Gastroesophageal sphincter (tissue), 3 donors: ENCODE results near the gene MTRR.

ENCODE experiments used
- EP300 ChIP-seq: sonication (generic); formaldehyde crosslinking; IDR thresholded peaks from one replicate; pipeline ENCODE4 v1.6.1; 2017; ENCODE audit warnings: antibody characterized with exemption, mild to moderate bottlenecking
- POLR2A ChIP-seq, 2 donors: fragments of 450-650 bp; IDR thresholded peaks; one replicate each; pipeline ENCODE4 v1.6.1; 2017; ENCODE audit warnings: antibody characterized with exemption in 2 of 2, mild to moderate bottlenecking in 2 of 2, moderate library complexity in 1 of 2
- POLR2AphosphoS5 ChIP-seq: sonication (generic); formaldehyde crosslinking; IDR thresholded peaks from one replicate; pipeline ENCODE4 v1.6.1; 2017; ENCODE audit warnings: antibody characterized with exemption
- TF ChIP-seq, protein P1 (sequence below), 4 experiments: fragments of 200-600 bp in 2 of 4; fragments of 450-650 bp in 2 of 4; sonication (generic) in 1 of 4; IDR thresholded peaks; one replicate each; pipeline ENCODE4 v1.5.1; 2017 to 2019; ENCODE audit warnings: antibody characterized with exemption in 4 of 4, mild to moderate bottlenecking in 2 of 4, moderate library complexity in 2 of 4

GRCh38 chr5:7844901-7845300 is 24.0 kb upstream of the MTRR start:
- TF ChIP-seq, protein P1, sequence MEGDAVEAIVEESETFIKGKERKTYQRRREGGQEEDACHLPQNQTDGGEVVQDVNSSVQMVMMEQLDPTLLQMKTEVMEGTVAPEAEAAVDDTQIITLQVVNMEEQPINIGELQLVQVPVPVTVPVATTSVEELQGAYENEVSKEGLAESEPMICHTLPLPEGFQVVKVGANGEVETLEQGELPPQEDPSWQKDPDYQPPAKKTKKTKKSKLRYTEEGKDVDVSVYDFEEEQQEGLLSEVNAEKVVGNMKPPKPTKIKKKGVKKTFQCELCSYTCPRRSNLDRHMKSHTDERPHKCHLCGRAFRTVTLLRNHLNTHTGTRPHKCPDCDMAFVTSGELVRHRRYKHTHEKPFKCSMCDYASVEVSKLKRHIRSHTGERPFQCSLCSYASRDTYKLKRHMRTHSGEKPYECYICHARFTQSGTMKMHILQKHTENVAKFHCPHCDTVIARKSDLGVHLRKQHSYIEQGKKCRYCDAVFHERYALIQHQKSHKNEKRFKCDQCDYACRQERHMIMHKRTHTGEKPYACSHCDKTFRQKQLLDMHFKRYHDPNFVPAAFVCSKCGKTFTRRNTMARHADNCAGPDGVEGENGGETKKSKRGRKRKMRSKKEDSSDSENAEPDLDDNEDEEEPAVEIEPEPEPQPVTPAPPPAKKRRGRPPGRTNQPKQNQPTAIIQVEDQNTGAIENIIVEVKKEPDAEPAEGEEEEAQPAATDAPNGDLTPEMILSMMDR (IDR thresholded peaks at IDR 0.05), result no peak
- TF ChIP-seq EP300 (no peak), POLR2A (IDR thresholded peaks at IDR 0.05) (no peak), POLR2AphosphoS5 (no peak)
